K562 (cell line): Measurements from ENCODE around the gene CXCR3. TPM values are rescaled to one million over a fixed set of nuclear protein-coding genes. Genes with fewer than 3 reads are reported as not detected.
A peak's percentile ranks its signal among the peaks of the same experiment; 100 is the strongest.

ENCODE experiments used
- ATAC-seq: fragments of 200-7000 bp; cut with Tn5 transposase; 3 replicates; pipeline ENCODE4 v1.9.1; 2020; ENCODE audit warnings: moderate library complexity
- BruUV-seq: library from RNA; stranded (reverse); fragments of 400-500 nt; replicated peaks from 2 replicates; lab custom pipeline; 2021; lab: Mats Ljungman, UMichigan
- CTCF ChIA-PET: fragments of 300-600 bp; formaldehyde crosslinking; extraction: SDS; loops from one replicate; lab custom pipeline; 2021; ENCODE audit warnings: low intra/inter-chr PET ratio; lab: Yijun Ruan, JAX
- POLR2A ChIA-PET: fragments of 300-600, 350-650 bp; sonication (Branson Sonifier 250); formaldehyde crosslinking; extraction: SDS; loops from one replicate; lab custom pipeline; 2021; ENCODE audit warnings: antibody characterized with exemption, inconsistent platforms; lab: Yijun Ruan, JAX
- DNase-seq, 4 experiments: peaks; one replicate each; pipeline versions ENCODE4 v3.0.0 to v3.0.0-alpha.2; 2011 to 2018; ENCODE audit warnings: low spot score in 3 of 4, mixed read lengths in 3 of 4; ENCODE audit errors: extremely low read depth in 1 of 4
- FAIRE-seq: peaks from 2 replicates; lab custom pipeline; 2011; peaks lifted over from hg19 to GRCh38; lab: Jason Lieb, UNC
- H2AFZ ChIP-seq: 2 replicates; pipeline ENCODE4 v1.6.0; 2011; ENCODE audit warnings: low read depth, low read length, control low read depth, inconsistent platforms
- H3K27ac ChIP-seq: fragments of 200-600 bp; 3 replicates; pipeline ENCODE4 v1.8.0; 2011; ENCODE audit warnings: low read depth, mild to moderate bottlenecking, control low read depth, inconsistent platforms, low read length, moderate library complexity, mixed read lengths; ENCODE audit errors: extremely low read depth
- H3K27me3 ChIP-seq, 2 experiments: fragments of 300-600 bp in 1 of 2; 2 replicates in 1 of 2; 3 replicates in 1 of 2; pipeline versions ENCODE4 v1.6.0 to v1.8.0; 2011; ENCODE audit warnings: inconsistent platforms in 2 of 2, low read length in 2 of 2, mild to moderate bottlenecking in 1 of 2, mixed read lengths in 1 of 2, moderate library complexity in 1 of 2; ENCODE audit not compliant: control insufficient read depth in 2 of 2, insufficient read depth in 2 of 2
- H3K36me3 ChIP-seq: fragments of 300-600 bp; 3 replicates; pipeline ENCODE4 v1.8.0; 2011; ENCODE audit warnings: mild to moderate bottlenecking, low read length, inconsistent platforms; ENCODE audit not compliant: control insufficient read depth, insufficient read depth
- H3K4me1 ChIP-seq, 2 experiments: fragments of 200-600 bp in 1 of 2; replicated peaks in 1 of 2; 2 replicates in 1 of 2; 3 replicates in 1 of 2; pipeline versions ENCODE4 v1.5.1 to v1.8.0; 2011; ENCODE audit warnings: inconsistent platforms in 2 of 2, low read length in 2 of 2, mild to moderate bottlenecking in 1 of 2, mixed read lengths in 1 of 2, moderate library complexity in 1 of 2; ENCODE audit not compliant: control insufficient read depth in 2 of 2, insufficient read depth in 2 of 2
- H3K4me2 ChIP-seq: 2 replicates; pipeline ENCODE4 v1.6.1; 2011; ENCODE audit warnings: low read length, control low read depth, inconsistent platforms, mixed read lengths; ENCODE audit not compliant: insufficient read depth
- H3K4me3 ChIP-seq: fragments of 200-600 bp; sonication (generic), shearing (Covaris generic); 2 replicates; pipeline ENCODE4 v1.5.1; 2016; ENCODE audit warnings: control low read depth, inconsistent platforms
- H3K79me2 ChIP-seq: fragments of 200-600 bp; 3 replicates; pipeline ENCODE4 v1.8.0; 2011; ENCODE audit warnings: low read length, inconsistent platforms; ENCODE audit not compliant: control insufficient read depth, insufficient read depth
- H3K9ac ChIP-seq, 2 experiments: 2 replicates each; pipeline versions ENCODE4 v1.6.0 to v1.6.1; 2011; ENCODE audit warnings: low read depth in 2 of 2, low read length in 2 of 2, control low read depth in 1 of 2, inconsistent platforms in 1 of 2, mild to moderate bottlenecking in 1 of 2, mixed read lengths in 1 of 2; ENCODE audit not compliant: insufficient read depth in 1 of 2
- H3K9me1 ChIP-seq: one replicate; pipeline ENCODE4 v1.6.0; 2011; ENCODE audit warnings: inconsistent platforms, mild to moderate bottlenecking, low read length, moderate library complexity; ENCODE audit not compliant: control insufficient read depth, insufficient read depth
- H3K9me3 ChIP-seq: replicated peaks from 2 replicates; pipeline ENCODE4 v1.5.1; 2011; ENCODE audit warnings: low read depth, low read length, inconsistent platforms; ENCODE audit not compliant: control insufficient read depth, insufficient read depth
- H4K20me1 ChIP-seq: replicated peaks from 2 replicates; pipeline ENCODE4 v1.6.1; 2011; ENCODE audit warnings: low read length, inconsistent platforms, mixed read lengths; ENCODE audit not compliant: control insufficient read depth, insufficient read depth
- CBFA2T3 ChIP-seq: fragments of 450-650 bp; IDR thresholded peaks from 2 replicates; pipeline ENCODE4 v1.6.1; 2017
- FOXM1 ChIP-seq, 2 experiments: fragments of 450-650 bp in 1 of 2; sonication (generic) in 1 of 2; formaldehyde crosslinking in 1 of 2; IDR thresholded peaks; 2 replicates each; pipeline versions ENCODE4 v1.6.1 to v1.9.0; 2017 to 2022; ENCODE audit warnings: low read depth in 2 of 2, mild to moderate bottlenecking in 2 of 2, missing genetic modification reagents in 1 of 2, moderate library complexity in 1 of 2
- ZNF12 ChIP-seq: sonication (generic); formaldehyde crosslinking; IDR thresholded peaks from 2 replicates; pipeline ENCODE4 v1.4.0; 2020; ENCODE audit warnings: mild to moderate bottlenecking, missing genetic modification reagents
- WGBS: fragments of 100-300 bp; shearing (Covaris generic); methylation state at CpG from one replicate; pipeline ENCODE4 v1.1.6; 2016; ENCODE audit warnings: low coverage, mixed read lengths; ENCODE audit not compliant: insufficient coverage; ENCODE audit errors: missing lambda C conversion rate; 5-methylcytosine and 5-hydroxymethylcytosine counted together
- in situ Hi-C: fragments of 300-500 bp; cut with MboI; formaldehyde crosslinking; loops from 4 replicates; pipeline ENCODE4 v1.15.0; 2018; ENCODE audit warnings: inconsistent platforms, mixed read lengths
- intact Hi-C: fragments of 100-400 bp; cut with micrococcal nuclease; formaldehyde crosslinking; loops from 2 replicates; pipeline ENCODE4 v1.14.2; 2022
- polyA plus RNA-seq, 8 experiments: library from polyadenylated mRNA; depleted of rRNA in 4 of 8; stranded (reverse) in 5 of 8; unstranded in 3 of 8; fragments of >200 nt; fragmentation: Nextera tagmentation in 2 of 8; fragmentation: Illumina TruSeq in 1 of 8; extraction: Ambion mirVana in 2 of 8; extraction: Trizol in 1 of 8; gene quantifications; 2 replicates each; pipeline versions ENCODE4 v1.2.1 to v1.2.3, GENCODE V29; 2011 to 2014; ENCODE audit warnings: inconsistent platforms in 1 of 8, missing spikeins in 1 of 8
- total RNA-seq, 7 experiments: library from RNA; depleted of rRNA in 6 of 7; stranded (reverse); fragments of >200 nt in 6 of 7; fragmentation: Illumina TruSeq in 2 of 7; extraction: Trizol in 2 of 7; gene quantifications; 2 replicates each; pipeline versions ENCODE4 v1.2.1 to v1.2.3, GENCODE V29; 2011 to 2021; ENCODE audit warnings: low replicate concordance in 1 of 7
- TF ChIP-seq, protein P1 (sequence below), 3 experiments: IDR thresholded peaks in 2 of 3; conservative IDR thresholded peaks in 1 of 3; 2 replicates each; pipeline ENCODE4 v1.5.1; 2011 to 2012; ENCODE audit warnings: low read length in 3 of 3, mild to moderate bottlenecking in 3 of 3, control low read depth in 2 of 3, improper control_type of control experiment in 1 of 3, inconsistent platforms in 1 of 3, low read depth in 1 of 3, mixed read lengths in 1 of 3, moderate library complexity in 1 of 3; ENCODE audit not compliant: insufficient read depth in 2 of 3

Gene CXCR3
- total and polyA plus RNA-seq, 9 of the 15 experiments (the other 6 are each of a cell fraction or from before 2014, with no cell fraction given): not detected

DNA sequence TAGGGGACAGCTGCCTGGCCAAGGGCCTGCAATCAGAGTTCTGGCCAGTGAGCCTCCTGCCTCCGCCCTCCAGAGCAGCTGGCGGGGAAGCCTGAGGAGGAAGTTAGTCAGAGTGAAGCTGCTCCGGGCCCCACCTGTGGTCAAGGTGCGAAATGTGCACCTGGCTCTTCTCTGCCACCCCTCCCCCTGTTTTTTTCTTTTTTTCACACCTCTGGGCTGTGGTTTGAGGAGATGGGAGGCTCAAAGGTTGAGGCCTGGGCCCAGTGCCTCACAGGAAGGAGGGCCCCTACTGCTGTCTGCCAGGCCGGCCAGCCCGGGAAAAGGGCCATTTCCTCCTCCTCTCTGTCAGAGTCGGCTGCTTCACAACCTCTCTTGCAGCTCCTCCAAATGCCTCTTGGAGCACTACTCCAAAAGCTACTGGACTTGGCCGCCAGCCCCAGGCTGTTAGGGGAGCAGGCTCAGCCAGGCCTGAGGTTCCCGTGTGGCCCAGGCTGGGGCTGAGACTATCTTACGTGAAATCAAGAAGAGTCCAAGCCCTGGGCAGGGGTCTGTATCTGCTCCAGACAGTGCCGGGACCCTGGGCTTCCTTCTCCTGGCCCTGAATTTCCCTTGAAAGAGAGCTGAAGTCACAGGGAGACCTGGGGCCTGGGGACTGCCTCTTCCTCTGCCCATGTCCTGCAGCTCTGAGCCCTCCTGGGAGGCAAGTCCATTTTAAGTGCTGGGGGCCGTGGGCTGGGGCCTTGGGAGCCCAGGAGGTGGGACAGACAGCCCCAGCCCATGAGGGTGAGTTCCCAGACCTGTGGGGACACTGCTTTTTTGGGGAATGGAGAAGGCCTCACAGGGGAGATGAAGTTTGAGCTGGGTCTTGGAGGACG, 4.5 kb upstream of the CXCR3 start:
- intact Hi-C loops (no loop called here), in situ Hi-C loops (no loop called here)
- ATAC-seq: peak; percentile 90

More for the DNA sequence above, 4.5 kb upstream of the CXCR3 start:
- no peak overlapping the region for H3K4me2 ChIP-seq
- H3K36me3 ChIP-seq: no peaks in the 10 kb centered on the region
- CTCF ChIA-PET: no interaction called here
- POLR2A ChIA-PET: interaction anchor here (0.6 to 0.7 kb wide), 2 partner anchors 42 to 1122 kb away, joined by 3 to 4 read pairs; no protein-coding TSS in a partner anchor
- H4K20me1 ChIP-seq: no peaks in the 10 kb centered on the region
- H3K9me1 ChIP-seq: no peaks in the 10 kb centered on the region
- H3K79me2 ChIP-seq: no peaks in the 10 kb centered on the region
- no peak overlapping the region for H3K27ac ChIP-seq
- DNase-seq (peak in 3 of 4 experiments; percentile 23 to 44 (median 34)), FAIRE-seq (no peak)
- no TSS peak for BruUV-seq
- WGBS: 30% methylated on average over 9 of the region's 13 CpGs
- H3K9me3 ChIP-seq: no peaks in the 10 kb centered on the region
- TF ChIP-seq CBFA2T3: no peak
- TF ChIP-seq ZNF12 (CRISPR knock-in tag): no peak
- TF ChIP-seq FOXM1 (IDR thresholded peaks at IDR 0.05; ENCODE audit: low read depth): no peak
- TF ChIP-seq FOXM1 (CRISPR knock-in tag; IDR thresholded peaks at IDR 0.05; ENCODE audit: low read depth): no peak
- TF ChIP-seq, protein P1, sequence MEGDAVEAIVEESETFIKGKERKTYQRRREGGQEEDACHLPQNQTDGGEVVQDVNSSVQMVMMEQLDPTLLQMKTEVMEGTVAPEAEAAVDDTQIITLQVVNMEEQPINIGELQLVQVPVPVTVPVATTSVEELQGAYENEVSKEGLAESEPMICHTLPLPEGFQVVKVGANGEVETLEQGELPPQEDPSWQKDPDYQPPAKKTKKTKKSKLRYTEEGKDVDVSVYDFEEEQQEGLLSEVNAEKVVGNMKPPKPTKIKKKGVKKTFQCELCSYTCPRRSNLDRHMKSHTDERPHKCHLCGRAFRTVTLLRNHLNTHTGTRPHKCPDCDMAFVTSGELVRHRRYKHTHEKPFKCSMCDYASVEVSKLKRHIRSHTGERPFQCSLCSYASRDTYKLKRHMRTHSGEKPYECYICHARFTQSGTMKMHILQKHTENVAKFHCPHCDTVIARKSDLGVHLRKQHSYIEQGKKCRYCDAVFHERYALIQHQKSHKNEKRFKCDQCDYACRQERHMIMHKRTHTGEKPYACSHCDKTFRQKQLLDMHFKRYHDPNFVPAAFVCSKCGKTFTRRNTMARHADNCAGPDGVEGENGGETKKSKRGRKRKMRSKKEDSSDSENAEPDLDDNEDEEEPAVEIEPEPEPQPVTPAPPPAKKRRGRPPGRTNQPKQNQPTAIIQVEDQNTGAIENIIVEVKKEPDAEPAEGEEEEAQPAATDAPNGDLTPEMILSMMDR (IDR thresholded peaks at IDR 0.05 in 2 of 3, conservative IDR thresholded peaks at IDR 0.05 in 1 of 3; ENCODE audit: insufficient read depth in 2 of 3, low read depth in 1 of 3, low read length in 3 of 3): peak; percentile 21 to 32 (median 23); a peak in 3 of 6 replicates
- H3K27me3 ChIP-seq: peaks cover 0 to 12% of the 10 kb centered on the region in 2 experiments; a peak in 2 of 5 replicates
- H2AFZ ChIP-seq: 0 out of 2 replicates have a peak overlapping the region, but pooled peaks have one; percentile 32
- no peak overlapping the region for H3K4me3 ChIP-seq
- H3K9ac ChIP-seq: peak overlapping the region in 1 of 2 experiments; percentile 29; a peak in 1 of 4 replicates
- peaks cover 2 to 4% of the 10 kb centered on the region in 2 experiments; a peak in 3 of 5 replicates for H3K4me1 ChIP-seq
